OCI-LY7 (cell line): Measurements from ENCODE around the gene ZNF583. TPM values are rescaled to one million over a fixed set of nuclear protein-coding genes. Genes with fewer than 3 reads are reported as not detected.

Source experiments
- BruUV-seq: library from RNA; stranded (reverse); fragments of 400-500 nt; replicated peaks from 2 replicates; lab custom pipeline; 2021; lab: Mats Ljungman, UMichigan
- CTCF ChIA-PET: fragments of 300-600 bp; sonication (Branson Sonifier 250); formaldehyde crosslinking; loops from one replicate; lab custom pipeline; 2022; ENCODE audit warnings: antibody characterized with exemption; ENCODE audit not compliant: unreplicated experiment; lab: Charles Lee
- POLR2A ChIA-PET: fragments of 300-600 bp; sonication (Branson Sonifier 250); formaldehyde crosslinking; loops from one replicate; lab custom pipeline; 2022; ENCODE audit warnings: antibody characterized with exemption; lab: Charles Lee
- DNase-seq: peaks from one replicate; pipeline ENCODE4 v3.0.0-alpha.2; 2015; ENCODE audit warnings: low spot score
- H2AFZ ChIP-seq: fragments of 200-600 bp; sonication (generic), shearing (Covaris generic); 2 replicates; pipeline ENCODE4 v1.6.1; 2014; ENCODE audit warnings: mild to moderate bottlenecking, antibody characterized with exemption, low read length, moderate library complexity
- H3K27ac ChIP-seq: fragments of 200-600 bp; sonication (generic); 2 replicates; pipeline ENCODE4 v1.5.1; 2014; ENCODE audit warnings: mixed run types, low read depth, mild to moderate bottlenecking, moderate library complexity, low read length, inconsistent platforms; ENCODE audit not compliant: poor library complexity, severe bottlenecking
- H3K36me3 ChIP-seq: fragments of 200-600 bp; sonication (generic); 2 replicates; pipeline ENCODE4 v1.6.1; 2014; ENCODE audit warnings: mild to moderate bottlenecking, antibody characterized with exemption, low read length, moderate library complexity, mixed read lengths; ENCODE audit not compliant: insufficient read depth
- H3K4me1 ChIP-seq: fragments of 200-600 bp; sonication (generic); 2 replicates; pipeline ENCODE4 v1.5.1; 2014; ENCODE audit warnings: mild to moderate bottlenecking, low read length; ENCODE audit not compliant: insufficient read depth, poor library complexity, severe bottlenecking
- H3K4me2 ChIP-seq: fragments of 200-600 bp; sonication (generic); 2 replicates; pipeline ENCODE4 v1.6.1; 2014; ENCODE audit warnings: mild to moderate bottlenecking, low read length
- H3K4me3 ChIP-seq: fragments of 200-600 bp; sonication (generic); 2 replicates; pipeline ENCODE4 v1.5.1; 2014; ENCODE audit warnings: mild to moderate bottlenecking, low read depth, low read length; ENCODE audit not compliant: poor library complexity, severe bottlenecking
- H3K79me2 ChIP-seq: fragments of 200-600 bp; sonication (generic); 2 replicates; pipeline ENCODE4 v1.6.1; 2016; ENCODE audit warnings: low read depth, mild to moderate bottlenecking, low read length, moderate library complexity, mixed read lengths; ENCODE audit not compliant: insufficient read depth
- H3K9me2 ChIP-seq: fragments of 200-600 bp; sonication (generic); 2 replicates; pipeline ENCODE4 v1.6.1; 2016; ENCODE audit warnings: mild to moderate bottlenecking, low read length, mixed read lengths; ENCODE audit not compliant: insufficient read depth
- H3K9me3 ChIP-seq: fragments of 200-600 bp; sonication (generic); 2 replicates; pipeline ENCODE4 v1.6.1; 2014; ENCODE audit warnings: mild to moderate bottlenecking, mixed run types, low read length, mixed read lengths
- H4K20me1 ChIP-seq: fragments of 200-600 bp; sonication (generic); 2 replicates; pipeline ENCODE4 v1.6.1; 2014; ENCODE audit warnings: mild to moderate bottlenecking, antibody characterized with exemption, low read length, moderate library complexity, mixed read lengths; ENCODE audit not compliant: insufficient read depth
- CTCF ChIP-seq: fragments of 200-600 bp; sonication (generic); conservative IDR thresholded peaks from 2 replicates; pipeline ENCODE4 v1.5.1; 2014; ENCODE audit warnings: mild to moderate bottlenecking, antibody characterized with exemption, low read length, moderate library complexity, mixed read lengths
- EZH2phosphoT487 ChIP-seq: fragments of 200-600 bp; sonication (generic); IDR thresholded peaks from 2 replicates; pipeline ENCODE4 v1.6.1; 2018; ENCODE audit warnings: low read depth, borderline replicate concordance, mild to moderate bottlenecking, mixed run types, antibody characterized with exemption, low read length, moderate library complexity, mixed read lengths
- intact Hi-C: fragments of 100-400 bp; cut with micrococcal nuclease; formaldehyde crosslinking; loops from one replicate; pipeline ENCODE4 v1.10.0; 2022; ENCODE audit not compliant: unreplicated experiment
- total RNA-seq, 2 experiments: library from RNA; depleted of rRNA in 1 of 2; stranded (reverse); fragments of >200 nt in 1 of 2; shearing (Covaris generic) in 1 of 2; gene quantifications; 2 replicates each; pipeline ENCODE4 v1.2.3, GENCODE V29; 2014 to 2022

ZNF583 gene
- total RNA-seq, 2 experiments from 2014 or later: 0.73 to 3.0 TPM

DNA sequence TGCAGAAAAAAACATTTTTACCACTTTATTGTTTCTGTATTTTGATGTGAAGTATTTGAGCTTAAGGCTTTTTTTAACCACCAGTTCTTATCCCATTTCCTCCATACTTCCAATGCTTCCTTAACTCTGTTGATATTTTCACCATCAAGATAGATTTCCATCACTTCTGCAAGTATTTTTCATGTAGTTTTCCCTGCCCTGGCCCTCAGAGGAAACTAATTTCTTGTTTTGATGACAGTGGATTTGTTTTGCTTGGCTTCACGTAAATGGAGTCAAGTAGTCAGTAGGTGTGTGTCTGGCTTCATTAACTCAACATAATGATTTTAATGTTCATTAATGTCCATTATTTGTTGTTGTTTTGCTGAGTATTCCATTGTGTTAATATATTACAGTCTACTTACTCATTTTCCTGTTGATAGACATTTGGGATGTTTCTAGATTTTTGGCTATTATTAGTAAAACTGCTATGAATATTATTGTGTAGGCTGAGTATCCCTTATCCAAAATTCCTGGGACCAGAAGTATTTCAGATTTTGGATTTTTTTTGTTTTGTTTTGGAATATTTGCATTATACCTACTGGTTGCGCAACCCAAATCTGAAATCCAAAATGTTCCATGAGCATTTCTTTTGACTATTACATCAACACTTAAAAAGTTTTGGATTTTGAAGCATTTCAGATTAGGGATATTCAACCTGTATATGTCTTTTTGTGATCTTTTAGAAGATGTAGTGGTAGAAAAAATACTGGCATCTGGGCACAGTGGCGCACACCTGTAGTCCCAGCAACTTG is 34.1 kb upstream of the ZNF583 start:
- H3K4me1 ChIP-seq: no peaks in the 10 kb centered on the region
- DNase-seq: no peak
- no peak overlapping the region for H3K27ac ChIP-seq
- ChIA-PET CTCF (no interaction called here), POLR2A (no interaction called here)
- H4K20me1 ChIP-seq: no peaks in the 10 kb centered on the region
- no peak overlapping the region for H3K4me2 ChIP-seq
- intact Hi-C loops: no loop called here
- no TSS peak for BruUV-seq
- no peak overlapping the region for H3K4me3 ChIP-seq
- H3K9me2 ChIP-seq: no peaks in the 10 kb centered on the region
- H3K36me3 ChIP-seq: no peaks in the 10 kb centered on the region
- no peak overlapping the region for H2AFZ ChIP-seq
- TF ChIP-seq CTCF (no peak), EZH2phosphoT487 (no peak)
- no peaks in the 10 kb centered on the region for H3K79me2 ChIP-seq
- H3K9me3 ChIP-seq: no peaks in the 10 kb centered on the region

GRCh38 chr19:56372281-56372680 is 31.9 kb upstream of the ZNF583 start:
- Histone ChIP-seq H3K9me2 (no peaks in the 10 kb centered on the region), H4K20me1 (no peaks in the 10 kb centered on the region), H3K9me3 (no peaks in the 10 kb centered on the region), H3K36me3 (no peaks in the 10 kb centered on the region), H3K79me2 (no peaks in the 10 kb centered on the region), H3K4me2 (no peak overlapping the region), H3K4me3 (no peak overlapping the region), H3K4me1 (no peaks in the 10 kb centered on the region), H2AFZ (no peak overlapping the region), H3K27ac (no peak overlapping the region)
- BruUV-seq: no TSS peak
- DNase-seq: no peak
- ChIA-PET POLR2A (no interaction called here), CTCF (no interaction called here)
- no peak for TF ChIP-seq EZH2phosphoT487
- TF ChIP-seq CTCF: no peak
- intact Hi-C loops: no loop called here
